SIG-M5 treated with dmso at 0.1 percent for 504 hours (cell line): ENCODE measurements around the gene NELFE.
"Not testable (repeated sequence)": the region's sequence is repeated elsewhere in the genome, so short reads cannot be mapped to it uniquely, and the experiment has no call there.

Source experiments
- DNase-seq: peaks from one replicate; lab custom pipeline; 2025; ENCODE audit not compliant: unreplicated experiment; lab: John Stamatoyannopoulos, UW

The NELFE gene, protein sequence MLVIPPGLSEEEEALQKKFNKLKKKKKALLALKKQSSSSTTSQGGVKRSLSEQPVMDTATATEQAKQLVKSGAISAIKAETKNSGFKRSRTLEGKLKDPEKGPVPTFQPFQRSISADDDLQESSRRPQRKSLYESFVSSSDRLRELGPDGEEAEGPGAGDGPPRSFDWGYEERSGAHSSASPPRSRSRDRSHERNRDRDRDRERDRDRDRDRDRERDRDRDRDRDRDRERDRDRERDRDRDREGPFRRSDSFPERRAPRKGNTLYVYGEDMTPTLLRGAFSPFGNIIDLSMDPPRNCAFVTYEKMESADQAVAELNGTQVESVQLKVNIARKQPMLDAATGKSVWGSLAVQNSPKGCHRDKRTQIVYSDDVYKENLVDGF

GRCh38 chr6:31958741-31959739 lies at the start of gene NELFE, which contains the start of gene SKIC2:
NELFE (minus strand) TSS chr6:31958971; CDS start chr6:31958446, 525 bp downstream.
SKIC2 (plus strand) TSS chr6:31959175; CDS start chr6:31959193, 18 bp downstream.
- peak; percentile 95 for DNase-seq

- DNase-seq, result not testable (repeated sequence)
These were observed 49.3 kb upstream of the NELFE start for GRCh38 chr6:32008037-32008436.

- DNase-seq, result not testable (repeated sequence)
These were observed 48.3 kb upstream of the NELFE start for GRCh38 chr6:32007086-32007485.

GRCh38 chr6:32005991-32006529 lies 47.3 kb upstream of the NELFE start:
- not testable (repeated sequence) for DNase-seq

- DNase-seq, result not testable (repeated sequence)
These were observed 46.7 kb upstream of the NELFE start for GRCh38 chr6:32005538-32005880.

GRCh38 chr6:32004864-32005537 lies 46.2 kb upstream of the NELFE start:
- DNase-seq, result not testable (repeated sequence)

DNA sequence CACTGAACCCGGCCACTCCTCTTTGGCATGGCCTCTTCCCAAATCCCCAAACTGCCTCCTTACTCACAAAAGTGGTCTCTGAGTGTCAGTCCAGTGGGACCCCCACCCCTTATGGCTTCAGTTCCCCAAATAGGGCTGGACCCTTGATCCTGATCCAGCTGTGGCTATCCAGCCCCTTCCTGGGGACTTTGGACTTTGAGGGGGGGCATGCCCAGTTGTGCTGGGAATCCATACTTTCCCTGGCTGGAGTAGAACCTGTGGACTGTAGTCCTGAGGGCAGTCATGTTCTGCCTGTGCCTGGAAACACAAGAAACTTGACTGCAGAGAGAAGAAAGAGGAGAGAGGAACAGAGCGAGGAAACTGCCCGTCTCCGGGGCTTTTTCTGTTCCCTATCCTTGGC lies 45.6 kb upstream of the NELFE start:
- not testable (repeated sequence) for DNase-seq

DNA sequence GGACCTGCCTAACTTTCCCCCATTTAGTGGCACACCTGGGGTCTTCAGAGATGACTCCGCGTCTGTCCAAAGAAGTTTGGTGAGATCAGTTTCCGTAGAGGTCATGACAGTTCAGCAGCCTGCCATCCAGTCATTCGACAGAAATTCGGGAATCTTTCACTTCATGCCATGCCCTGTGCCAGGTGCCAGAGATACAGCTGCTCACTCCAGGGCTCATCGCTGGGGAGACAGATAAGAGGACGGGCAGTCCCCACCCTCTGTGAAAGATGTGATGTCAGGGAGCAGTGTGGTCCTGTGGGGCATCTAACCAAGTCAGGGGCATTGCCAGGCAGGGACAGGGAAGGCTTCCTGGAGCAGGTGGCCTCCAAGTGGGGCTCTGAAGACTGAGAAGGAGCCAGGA lies 44.5 kb upstream of the NELFE start:
- DNase-seq, result not testable (repeated sequence)

GRCh38 chr6:32002546-32003268 lies 43.9 kb upstream of the NELFE start:
- not testable (repeated sequence) for DNase-seq

DNA sequence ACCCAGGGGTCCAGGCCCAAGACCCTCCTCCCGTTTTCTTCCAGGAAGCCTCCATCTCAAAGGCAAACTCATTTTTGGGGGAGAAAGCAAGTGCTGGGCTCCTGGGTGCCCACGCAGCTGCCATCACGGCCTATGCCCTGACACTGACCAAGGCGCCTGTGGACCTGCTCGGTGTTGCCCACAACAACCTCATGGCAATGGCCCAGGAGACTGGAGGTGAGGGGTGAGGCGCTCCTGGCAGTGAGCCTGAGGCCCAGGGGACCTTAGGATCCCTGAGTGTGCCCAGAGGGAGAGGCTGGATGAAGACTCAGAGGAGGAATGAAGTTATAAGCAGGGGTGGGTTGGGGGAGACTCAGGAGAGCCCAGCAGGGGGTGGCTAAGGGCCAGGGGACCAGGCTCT lies 37.6 kb upstream of the NELFE start:
- DNase-seq, result not testable (repeated sequence)

- not testable (repeated sequence) for DNase-seq
These were observed 35.6 kb upstream of the NELFE start for GRCh38 chr6:31994421-31994820.

DNA sequence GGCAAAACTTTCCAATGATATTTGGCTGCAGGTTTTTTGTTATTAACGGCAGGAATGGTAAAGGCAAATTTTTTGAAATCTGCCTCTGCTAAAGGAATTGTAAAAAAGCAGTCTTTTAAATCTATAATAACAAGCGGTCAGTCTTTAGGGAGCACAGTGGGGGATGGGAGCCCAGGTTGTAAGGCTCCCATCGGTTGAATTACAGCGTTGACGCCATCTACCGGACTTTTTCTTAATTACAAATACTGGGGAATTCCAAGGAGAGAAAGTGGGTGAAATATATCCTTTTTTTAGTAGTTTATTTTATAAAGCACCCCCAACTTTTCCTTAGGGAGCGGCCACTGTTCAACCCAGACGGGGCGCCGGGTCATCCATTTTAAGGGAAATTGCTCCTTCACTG lies 30.6 kb upstream of the NELFE start:
- not testable (repeated sequence) for DNase-seq

DNA sequence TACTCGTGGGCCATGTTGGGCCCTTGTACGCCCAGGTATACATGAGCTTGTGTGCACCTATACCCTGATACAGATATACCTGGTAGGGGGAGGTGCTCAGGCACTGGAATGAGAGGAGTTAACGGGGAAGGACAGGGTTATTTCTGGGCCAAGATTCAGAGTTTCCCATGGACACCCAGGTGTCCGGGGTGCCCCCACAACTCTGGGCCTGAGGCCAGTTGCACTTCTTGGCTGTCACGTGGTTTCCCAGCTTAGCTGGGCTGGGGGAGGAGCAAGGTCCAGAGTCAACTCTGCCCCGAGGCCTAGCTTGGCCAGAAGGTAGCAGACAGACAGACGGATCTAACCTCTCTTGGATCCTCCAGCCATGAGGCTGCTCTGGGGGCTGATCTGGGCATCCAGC lies 23.0 kb upstream of the NELFE start, which contains the start of gene C4A:
C4A (plus strand) TSS at position 314 of the 400 bp plus-strand sequence; CDS start at position 365, 51 bp downstream.
- not testable (repeated sequence) for DNase-seq

DNA sequence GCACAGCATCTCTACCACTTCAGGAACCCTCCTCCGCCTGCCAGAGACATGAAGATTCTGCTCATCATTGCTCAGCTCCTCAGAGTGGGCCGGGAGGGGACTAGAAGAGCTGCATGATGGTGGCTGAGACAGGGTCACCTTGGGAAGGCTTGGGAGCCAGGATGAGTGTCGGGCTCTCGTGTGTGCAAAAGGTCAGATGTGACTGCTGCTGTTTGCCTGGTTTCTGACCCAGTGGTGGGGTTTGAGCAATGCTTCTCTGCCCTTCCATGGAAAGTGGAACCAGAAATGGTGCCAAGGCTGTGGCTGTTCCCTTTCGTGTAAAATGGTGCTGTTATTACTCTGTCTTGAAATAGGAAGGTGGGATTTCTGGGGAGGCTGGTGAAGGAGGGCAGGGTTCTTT lies 22.2 kb upstream of the NELFE start:
- DNase-seq, result not testable (repeated sequence)

- DNase-seq, result not testable (repeated sequence)
These were observed 21.6 kb upstream of the NELFE start for GRCh38 chr6:31980195-31980876.

- no peak for DNase-seq
These were observed 20.6 kb upstream of the NELFE start for GRCh38 chr6:31979238-31979898.

GRCh38 chr6:31978831-31979230 lies 20.1 kb upstream of the NELFE start:
- no peak for DNase-seq

GRCh38 chr6:31977816-31978431 lies 19.2 kb upstream of the NELFE start:
- DNase-seq, result no peak
